OCI-LY7 (cell line): ENCODE measurements around the gene OR4C3. TPM values are rescaled to one million over a fixed set of nuclear protein-coding genes. Genes with fewer than 3 reads are reported as not detected.
"Not testable (repeated sequence)": the region's sequence is repeated elsewhere in the genome, so short reads cannot be mapped to it uniquely, and the experiment has no call there.

Experiments
- BruUV-seq: library from RNA; stranded (reverse); fragments of 400-500 nt; replicated peaks from 2 replicates; lab custom pipeline; 2021; lab: Mats Ljungman, UMichigan
- CTCF ChIA-PET: fragments of 300-600 bp; sonication (Branson Sonifier 250); formaldehyde crosslinking; loops from one replicate; lab custom pipeline; 2022; ENCODE audit warnings: antibody characterized with exemption; ENCODE audit not compliant: unreplicated experiment; lab: Charles Lee
- POLR2A ChIA-PET: fragments of 300-600 bp; sonication (Branson Sonifier 250); formaldehyde crosslinking; loops from one replicate; lab custom pipeline; 2022; ENCODE audit warnings: antibody characterized with exemption; lab: Charles Lee
- DNase-seq: peaks from one replicate; pipeline ENCODE4 v3.0.0-alpha.2; 2015; ENCODE audit warnings: low spot score
- H2AFZ ChIP-seq: fragments of 200-600 bp; sonication (generic), shearing (Covaris generic); 2 replicates; pipeline ENCODE4 v1.6.1; 2014; ENCODE audit warnings: mild to moderate bottlenecking, antibody characterized with exemption, low read length, moderate library complexity
- H3K27ac ChIP-seq: fragments of 200-600 bp; sonication (generic); 2 replicates; pipeline ENCODE4 v1.5.1; 2014; ENCODE audit warnings: mixed run types, low read depth, mild to moderate bottlenecking, moderate library complexity, low read length, inconsistent platforms; ENCODE audit not compliant: poor library complexity, severe bottlenecking
- H3K36me3 ChIP-seq: fragments of 200-600 bp; sonication (generic); 2 replicates; pipeline ENCODE4 v1.6.1; 2014; ENCODE audit warnings: mild to moderate bottlenecking, antibody characterized with exemption, low read length, moderate library complexity, mixed read lengths; ENCODE audit not compliant: insufficient read depth
- H3K4me1 ChIP-seq: fragments of 200-600 bp; sonication (generic); 2 replicates; pipeline ENCODE4 v1.5.1; 2014; ENCODE audit warnings: mild to moderate bottlenecking, low read length; ENCODE audit not compliant: insufficient read depth, poor library complexity, severe bottlenecking
- H3K4me2 ChIP-seq: fragments of 200-600 bp; sonication (generic); 2 replicates; pipeline ENCODE4 v1.6.1; 2014; ENCODE audit warnings: mild to moderate bottlenecking, low read length
- H3K4me3 ChIP-seq: fragments of 200-600 bp; sonication (generic); 2 replicates; pipeline ENCODE4 v1.5.1; 2014; ENCODE audit warnings: mild to moderate bottlenecking, low read depth, low read length; ENCODE audit not compliant: poor library complexity, severe bottlenecking
- H3K79me2 ChIP-seq: fragments of 200-600 bp; sonication (generic); 2 replicates; pipeline ENCODE4 v1.6.1; 2016; ENCODE audit warnings: low read depth, mild to moderate bottlenecking, low read length, moderate library complexity, mixed read lengths; ENCODE audit not compliant: insufficient read depth
- H3K9me2 ChIP-seq: fragments of 200-600 bp; sonication (generic); 2 replicates; pipeline ENCODE4 v1.6.1; 2016; ENCODE audit warnings: mild to moderate bottlenecking, low read length, mixed read lengths; ENCODE audit not compliant: insufficient read depth
- H3K9me3 ChIP-seq: fragments of 200-600 bp; sonication (generic); 2 replicates; pipeline ENCODE4 v1.6.1; 2014; ENCODE audit warnings: mild to moderate bottlenecking, mixed run types, low read length, mixed read lengths
- H4K20me1 ChIP-seq: fragments of 200-600 bp; sonication (generic); 2 replicates; pipeline ENCODE4 v1.6.1; 2014; ENCODE audit warnings: mild to moderate bottlenecking, antibody characterized with exemption, low read length, moderate library complexity, mixed read lengths; ENCODE audit not compliant: insufficient read depth
- EZH2phosphoT487 ChIP-seq: fragments of 200-600 bp; sonication (generic); IDR thresholded peaks from 2 replicates; pipeline ENCODE4 v1.6.1; 2018; ENCODE audit warnings: low read depth, borderline replicate concordance, mild to moderate bottlenecking, mixed run types, antibody characterized with exemption, low read length, moderate library complexity, mixed read lengths
- intact Hi-C: fragments of 100-400 bp; cut with micrococcal nuclease; formaldehyde crosslinking; loops from one replicate; pipeline ENCODE4 v1.10.0; 2022; ENCODE audit not compliant: unreplicated experiment
- total RNA-seq, 2 experiments: library from RNA; depleted of rRNA in 1 of 2; stranded (reverse); fragments of >200 nt in 1 of 2; shearing (Covaris generic) in 1 of 2; gene quantifications; 2 replicates each; pipeline ENCODE4 v1.2.3, GENCODE V29; 2014 to 2022
- TF ChIP-seq, protein P1 (sequence below): fragments of 200-600 bp; sonication (generic); conservative IDR thresholded peaks from 2 replicates; pipeline ENCODE4 v1.5.1; 2014; ENCODE audit warnings: mild to moderate bottlenecking, antibody characterized with exemption, low read length, moderate library complexity, mixed read lengths

OR4C3 gene
- total RNA-seq, 2 experiments from 2014 or later, result not detected

DNA sequence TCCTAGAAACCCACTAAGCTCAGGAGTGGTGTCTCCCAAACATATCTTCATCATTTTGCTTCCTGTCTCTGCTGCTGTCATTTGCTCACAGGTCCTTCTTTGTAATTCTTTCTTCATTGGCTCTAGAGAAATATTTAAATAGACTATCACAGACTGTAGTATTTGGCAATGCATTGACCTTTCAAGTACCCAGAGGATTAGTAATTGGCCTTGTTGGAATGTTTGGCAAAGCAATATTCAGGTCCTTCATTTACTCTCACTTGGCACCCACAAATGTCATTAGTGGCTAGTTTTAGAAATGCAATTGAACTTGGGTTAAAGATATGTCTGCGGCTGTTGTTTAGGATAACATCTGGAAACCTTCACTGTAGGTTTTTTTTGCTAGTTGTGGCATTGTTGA, 30.0 kb downstream of the OR4C3 start:
- Histone ChIP-seq H3K4me2 (no peak overlapping the region), H3K27ac (no peak overlapping the region), H3K4me3 (no peak overlapping the region), H3K79me2 (no peaks in the 10 kb centered on the region), H3K9me2 (no peaks in the 10 kb centered on the region), H3K9me3 (no peaks in the 10 kb centered on the region), H4K20me1 (no peaks in the 10 kb centered on the region), H2AFZ (no peak overlapping the region), H3K36me3 (no peaks in the 10 kb centered on the region), H3K4me1 (no peaks in the 10 kb centered on the region)
- ChIA-PET POLR2A (no interaction called here), CTCF (no interaction called here)
- TF ChIP-seq EZH2phosphoT487, result no peak
- TF ChIP-seq, protein P1, sequence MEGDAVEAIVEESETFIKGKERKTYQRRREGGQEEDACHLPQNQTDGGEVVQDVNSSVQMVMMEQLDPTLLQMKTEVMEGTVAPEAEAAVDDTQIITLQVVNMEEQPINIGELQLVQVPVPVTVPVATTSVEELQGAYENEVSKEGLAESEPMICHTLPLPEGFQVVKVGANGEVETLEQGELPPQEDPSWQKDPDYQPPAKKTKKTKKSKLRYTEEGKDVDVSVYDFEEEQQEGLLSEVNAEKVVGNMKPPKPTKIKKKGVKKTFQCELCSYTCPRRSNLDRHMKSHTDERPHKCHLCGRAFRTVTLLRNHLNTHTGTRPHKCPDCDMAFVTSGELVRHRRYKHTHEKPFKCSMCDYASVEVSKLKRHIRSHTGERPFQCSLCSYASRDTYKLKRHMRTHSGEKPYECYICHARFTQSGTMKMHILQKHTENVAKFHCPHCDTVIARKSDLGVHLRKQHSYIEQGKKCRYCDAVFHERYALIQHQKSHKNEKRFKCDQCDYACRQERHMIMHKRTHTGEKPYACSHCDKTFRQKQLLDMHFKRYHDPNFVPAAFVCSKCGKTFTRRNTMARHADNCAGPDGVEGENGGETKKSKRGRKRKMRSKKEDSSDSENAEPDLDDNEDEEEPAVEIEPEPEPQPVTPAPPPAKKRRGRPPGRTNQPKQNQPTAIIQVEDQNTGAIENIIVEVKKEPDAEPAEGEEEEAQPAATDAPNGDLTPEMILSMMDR, result no peak
- intact Hi-C loops, result loop anchor here (5.0 kb wide), 1 partner anchor 1673 kb away; no protein-coding TSS in a partner anchor
- no peak for DNase-seq
- BruUV-seq, result no TSS peak

DNA sequence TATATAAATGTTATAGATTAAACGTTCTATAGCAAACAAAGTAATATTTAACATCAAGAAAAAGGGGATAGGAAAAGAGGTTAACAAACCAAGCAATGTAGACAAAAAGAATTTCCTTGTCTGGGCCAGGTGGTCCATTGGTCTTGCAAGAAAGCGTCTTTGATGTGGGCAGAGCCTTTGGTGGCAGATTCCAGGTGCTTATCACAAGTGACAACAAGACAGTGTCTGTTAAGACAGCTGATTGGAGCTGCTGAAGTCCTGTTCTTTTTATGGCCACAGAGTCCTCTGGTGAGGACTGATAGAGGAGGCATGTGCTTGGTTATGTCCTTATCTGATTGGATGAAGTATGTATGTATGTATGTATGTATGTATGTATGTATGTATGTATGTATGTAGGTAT, 36.6 kb downstream of the OR4C3 start:
- BruUV-seq, intact Hi-C loops: not testable (repeated sequence)

DNA sequence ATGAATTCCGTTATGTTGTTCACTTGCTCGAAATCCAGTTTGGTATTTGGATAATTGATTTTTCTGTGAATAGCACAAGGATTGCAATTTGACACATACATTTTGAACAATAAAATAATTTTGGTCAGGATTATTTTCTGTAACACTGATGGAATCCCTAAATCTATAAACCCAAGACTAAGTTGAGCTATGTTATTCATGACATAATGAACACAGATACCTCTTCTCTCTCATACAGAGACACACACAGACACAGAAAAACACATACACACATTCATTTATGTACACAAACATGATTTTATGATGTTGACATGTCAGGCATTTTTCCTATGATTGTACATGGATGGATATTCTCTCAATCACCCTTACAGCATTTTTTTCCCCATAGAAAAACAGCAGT, 41.6 kb downstream of the OR4C3 start, which contains the start of gene OR4C5:
Gene OR4C5, minus strand, starts transcription at position 101 of the 400 bp plus-strand sequence. Its CDS starts 0 bp downstream, at position 101.
- POLR2A ChIA-PET, result no interaction called here
- no peaks in the 10 kb centered on the region for H3K36me3 ChIP-seq
- H3K4me1 ChIP-seq, result no peaks in the 10 kb centered on the region
- no peak for DNase-seq
- H4K20me1 ChIP-seq, result no peaks in the 10 kb centered on the region
- CTCF ChIA-PET, result no interaction called here
- no peak within 1 kb of the TSS for H2AFZ ChIP-seq
- H3K9me2 ChIP-seq, result no peaks in the 10 kb centered on the region
- no peaks in the 10 kb centered on the region for H3K9me3 ChIP-seq
- no peak within 1 kb of the TSS for H3K4me2 ChIP-seq
- no TSS peak for BruUV-seq
- H3K27ac ChIP-seq, result no peak within 1 kb of the TSS
- intact Hi-C loops, result no loop called here
- no peak for TF ChIP-seq EZH2phosphoT487
- TF ChIP-seq, protein P1, result no peak
- H3K79me2 ChIP-seq, result no peaks in the 10 kb centered on the region
- no peak within 1 kb of the TSS for H3K4me3 ChIP-seq

More for the DNA sequence above, 36.6 kb downstream of the OR4C3 start:
- H3K27ac ChIP-seq, H2AFZ ChIP-seq, H3K36me3 ChIP-seq, H3K9me2 ChIP-seq, H4K20me1 ChIP-seq, H3K79me2 ChIP-seq, POLR2A ChIA-PET, DNase-seq, H3K4me2 ChIP-seq, H3K4me1 ChIP-seq, H3K4me3 ChIP-seq, H3K9me3 ChIP-seq, CTCF ChIA-PET: not testable (repeated sequence)

Other genes starting within 250 kb of the OR4C3 start
- gene OR4B1, start 108.1 kb upstream of the OR4C3 start, total RNA-seq (2014; rRNA removed; shearing (Covaris generic)), result not detected in 2 replicates
- gene OR4B1, start 108.1 kb upstream of the OR4C3 start, total RNA-seq (2022), result not detected in 2 replicates
- gene OR4X2, start 79.8 kb upstream of the OR4C3 start, total RNA-seq (2014; rRNA removed; shearing (Covaris generic)), result not detected in 2 replicates
- not detected in 2 replicates for gene OR4X2, start 79.8 kb upstream of the OR4C3 start, total RNA-seq (2022)
- not detected in 2 replicates for gene OR4X1, start 61.1 kb upstream of the OR4C3 start, total RNA-seq (2014; rRNA removed; shearing (Covaris generic))
- not detected in 2 replicates for gene OR4X1, start 61.1 kb upstream of the OR4C3 start, total RNA-seq (2022)
- gene OR4S1, start 18.7 kb upstream of the OR4C3 start, total RNA-seq (2014; rRNA removed; shearing (Covaris generic)), result not detected in 2 replicates
- not detected in 2 replicates for gene OR4S1, start 18.7 kb upstream of the OR4C3 start, total RNA-seq (2022)
- gene OR4C5, start 41.5 kb downstream of the OR4C3 start, total RNA-seq (2014; rRNA removed; shearing (Covaris generic)), result not detected in 2 replicates
- gene OR4C5, start 41.5 kb downstream of the OR4C3 start, total RNA-seq (2022), result not detected in 2 replicates
- gene OR4A47, start 163.9 kb downstream of the OR4C3 start, total RNA-seq (2014; rRNA removed; shearing (Covaris generic)), result not detected in 2 replicates
- not detected in 2 replicates for gene OR4A47, start 163.9 kb downstream of the OR4C3 start, total RNA-seq (2022)